ENCODE measurements around the gene COPS3. TPM values are rescaled to one million over a fixed set of nuclear protein-coding genes. Genes with fewer than 3 reads are reported as not detected.

COPS3 gene
- total and polyA plus RNA-seq, 4 donors = 24.6 to 77.3 (median 30.2) TPM

- WGBS = 87% methylated on average over 6 of the region's 6 CpGs
- TF ChIP-seq ZBTB33 (IDR thresholded peaks at IDR 0.05) (no peak), TAF1 (conservative IDR thresholded peaks at IDR 0.05) (no peak), SP1 (IDR thresholded peaks at IDR 0.05) (no peak), FOXA1 (IDR thresholded peaks at IDR 0.05) (no peak), FOXA2 (IDR thresholded peaks at IDR 0.05) (no peak), RAD21 (IDR thresholded peaks at IDR 0.05) (no peak), YY1 (IDR thresholded peaks at IDR 0.05) (no peak), HNF4G (IDR thresholded peaks at IDR 0.05) (no peak), NR2F2 (IDR thresholded peaks at IDR 0.05) (no peak), GABPA (IDR thresholded peaks at IDR 0.05 in 1 of 2, conservative IDR thresholded peaks at IDR 0.05 in 1 of 2) (no peak), JUND (IDR thresholded peaks at IDR 0.05) (no peak), HNF4A (conservative IDR thresholded peaks at IDR 0.05) (no peak), ATF3 (IDR thresholded peaks at IDR 0.05) (no peak), MAX (IDR thresholded peaks at IDR 0.05) (no peak), RXRA (IDR thresholded peaks at IDR 0.05) (no peak), CTCF (IDR thresholded peaks at IDR 0.05; ENCODE audit: low read depth, low read length, missing input control) (no peak), REST (IDR thresholded peaks at IDR 0.05) (no peak), EGR1 (IDR thresholded peaks at IDR 0.05; ENCODE audit: low read depth in 2 of 2) (no peak)
- Histone ChIP-seq H3K27ac (ENCODE audit: low read depth in 1 of 2, low read length in 2 of 2) (no peak overlapping the region), H3K9me3 (ENCODE audit: control insufficient read depth in 4 of 4, low read length in 3 of 4) (no peaks in the 10 kb centered on the region), H3K36me3 (ENCODE audit: control insufficient read depth in 4 of 4, insufficient read depth in 3 of 4, low read depth in 1 of 4, low read length in 3 of 4) (no peaks in the 10 kb centered on the region), H3K9ac (ENCODE audit: low read depth in 1 of 2, low read length in 2 of 2) (no peak overlapping the region), H3K27me3 (ENCODE audit: control insufficient read depth in 4 of 4, insufficient read depth in 4 of 4, low read length in 3 of 4) (no peaks in the 10 kb centered on the region), H3K4me1 (ENCODE audit: control insufficient read depth in 4 of 4, insufficient read depth in 4 of 4, low read length in 3 of 4) (no peaks in the 10 kb centered on the region), H3K4me3 (ENCODE audit: low read depth in 1 of 3, low read length in 3 of 3) (no peak overlapping the region)
- DNase-seq (ENCODE audit: low spot score) = no peak
Observed at GRCh38 chr17:17315142-17315821, 34.2 kb upstream of the COPS3 start.

All from liver (tissue), 9 donors.